Ectodermal cell (in vitro differentiated cells): ENCODE results near the gene FILIP1.
"Not testable (repeated sequence)": the region's sequence is repeated elsewhere in the genome, so short reads cannot be mapped to it uniquely, and the experiment has no call there.

Experiments
- H3K27ac ChIP-seq: 2 replicates; pipeline ENCODE4 v1.7.0; 2013; ENCODE audit warnings: mild to moderate bottlenecking, low read depth, low read length; ENCODE audit not compliant: insufficient read depth, poor library complexity, severe bottlenecking
- H3K27me3 ChIP-seq: 2 replicates; pipeline ENCODE4 v1.7.0; 2013; ENCODE audit warnings: mild to moderate bottlenecking, low read length; ENCODE audit not compliant: insufficient read depth, control insufficient read depth, poor library complexity, severe bottlenecking
- H3K36me3 ChIP-seq: one replicate; pipeline ENCODE4 v1.7.0; 2013; ENCODE audit warnings: low read length; ENCODE audit not compliant: control insufficient read depth, insufficient read depth
- H3K4me1 ChIP-seq: one replicate; pipeline ENCODE4 v1.7.0; 2013; ENCODE audit warnings: low read length; ENCODE audit not compliant: control insufficient read depth, insufficient read depth
- H3K4me3 ChIP-seq: 2 replicates; pipeline ENCODE4 v1.7.0; 2013; ENCODE audit warnings: low read depth, low read length, control low read depth; ENCODE audit not compliant: insufficient read depth
- H3K9me3 ChIP-seq: 2 replicates; pipeline ENCODE4 v1.7.0; 2013; ENCODE audit warnings: mild to moderate bottlenecking, low read length, moderate library complexity; ENCODE audit not compliant: control insufficient read depth
- WGBS, 2 experiments: methylation state at CpG; one replicate each; pipeline ENCODE4 v1.1.7; 2013; ENCODE audit warnings: missing lambda C conversion rate in 2 of 2; 5-methylcytosine and 5-hydroxymethylcytosine counted together

The FILIP1 gene

GRCh38 chr6:75438442-75439116 lies 55.0 kb downstream of the FILIP1 start:
- Histone ChIP-seq H3K27me3 (no peaks in the 10 kb centered on the region), H3K36me3 (no peaks in the 10 kb centered on the region), H3K4me1 (no peaks in the 10 kb centered on the region), H3K27ac (no peak overlapping the region), H3K4me3 (no peak overlapping the region), H3K9me3 (no peaks in the 10 kb centered on the region)
- 85 to 88% methylated on average over 2 of the region's 2 CpGs for WGBS, 2 experiments

GRCh38 chr6:75438013-75438431 lies 55.6 kb downstream of the FILIP1 start:
- H3K27ac ChIP-seq: no peak overlapping the region
- H3K9me3 ChIP-seq: no peaks in the 10 kb centered on the region
- H3K4me1 ChIP-seq: no peaks in the 10 kb centered on the region
- no peaks in the 10 kb centered on the region for H3K27me3 ChIP-seq
- H3K36me3 ChIP-seq: no peaks in the 10 kb centered on the region
- WGBS, 2 experiments: 100% methylated on average over 1 of the region's 1 CpG; no CpG with 5 or more reads in 1 of the 2 experiments
- H3K4me3 ChIP-seq: no peak overlapping the region

DNA sequence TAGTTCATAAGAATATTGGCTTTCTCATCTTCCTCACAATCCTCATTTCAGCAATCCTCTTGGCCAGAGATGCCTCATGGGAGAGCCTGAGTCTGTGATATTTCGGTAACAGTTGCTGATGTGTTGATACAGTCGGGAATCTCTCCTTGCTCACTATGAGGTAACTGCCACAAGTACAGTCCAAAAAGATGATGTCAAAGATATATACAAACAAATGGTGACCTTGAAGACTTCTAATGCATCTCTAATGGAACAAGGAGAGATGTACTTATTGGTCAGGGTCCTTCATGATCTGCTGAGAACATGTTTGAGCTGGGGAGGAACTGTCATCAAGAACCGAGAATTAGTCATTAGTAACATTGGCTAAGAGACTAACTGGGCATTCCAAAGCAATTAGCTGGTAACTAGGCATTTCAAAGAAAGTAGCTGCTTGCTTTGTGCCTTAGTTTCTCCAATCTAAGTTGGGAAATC lies 56.1 kb downstream of the FILIP1 start:
- H3K4me3 ChIP-seq: no peak overlapping the region
- H3K4me1 ChIP-seq: no peaks in the 10 kb centered on the region
- H3K27ac ChIP-seq: no peak overlapping the region
- no peaks in the 10 kb centered on the region for H3K9me3 ChIP-seq
- no peaks in the 10 kb centered on the region for H3K36me3 ChIP-seq
- WGBS, 2 experiments: 86 to 94% methylated on average over 1 to 3 of the region's 3 CpGs
- no peaks in the 10 kb centered on the region for H3K27me3 ChIP-seq

GRCh38 chr6:75436869-75437268 lies 56.7 kb downstream of the FILIP1 start:
- H3K9me3 ChIP-seq: no peaks in the 10 kb centered on the region
- H3K27ac ChIP-seq: no peak overlapping the region
- no peaks in the 10 kb centered on the region for H3K27me3 ChIP-seq
- 86 to 91% methylated on average over 4 of the region's 4 CpGs for WGBS, 2 experiments
- H3K4me3 ChIP-seq: no peak overlapping the region
- H3K36me3 ChIP-seq: no peaks in the 10 kb centered on the region
- H3K4me1 ChIP-seq: no peaks in the 10 kb centered on the region

GRCh38 chr6:75432809-75433208 lies 60.8 kb downstream of the FILIP1 start:
- H3K4me1 ChIP-seq, H3K27ac ChIP-seq, H3K4me3 ChIP-seq, H3K9me3 ChIP-seq, H3K27me3 ChIP-seq, H3K36me3 ChIP-seq: not testable (repeated sequence)
- WGBS, 2 experiments: 100% methylated on average over 1 of the region's 1 CpG

DNA sequence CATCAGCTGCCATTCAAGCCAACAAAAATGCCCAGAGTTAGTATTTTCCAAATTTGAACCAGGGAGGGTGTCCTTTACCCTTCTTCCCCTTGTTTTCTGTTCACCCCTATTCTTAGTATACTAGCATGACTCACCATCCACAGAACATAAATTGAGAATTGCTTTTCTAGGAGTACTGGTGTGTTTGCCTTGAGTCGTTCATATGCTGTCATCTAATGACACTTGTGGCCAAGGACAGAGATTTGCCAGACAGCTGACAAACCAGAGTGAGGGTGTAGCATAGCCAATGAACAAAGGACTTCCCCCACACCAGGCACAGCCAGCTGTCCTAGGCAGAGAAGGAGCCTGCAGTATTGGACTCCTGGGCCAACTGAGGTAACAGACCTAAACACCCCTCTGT lies 62.2 kb downstream of the FILIP1 start:
- WGBS, 2 experiments: 85 to 93% methylated on average over 1 of the region's 1 CpG
- H3K4me1 ChIP-seq: no peaks in the 10 kb centered on the region
- H3K36me3 ChIP-seq: no peaks in the 10 kb centered on the region
- no peaks in the 10 kb centered on the region for H3K27me3 ChIP-seq
- H3K4me3 ChIP-seq: no peak overlapping the region
- no peaks in the 10 kb centered on the region for H3K9me3 ChIP-seq
- H3K27ac ChIP-seq: no peak overlapping the region

GRCh38 chr6:75430631-75431325 lies 62.8 kb downstream of the FILIP1 start:
- Histone ChIP-seq H3K4me1 (no peaks in the 10 kb centered on the region), H3K36me3 (no peaks in the 10 kb centered on the region), H3K27me3 (no peaks in the 10 kb centered on the region), H3K27ac (no peak overlapping the region), H3K4me3 (no peak overlapping the region), H3K9me3 (no peaks in the 10 kb centered on the region)
- WGBS, 2 experiments: 81 to 100% methylated on average over 1 to 3 of the region's 4 CpGs

DNA sequence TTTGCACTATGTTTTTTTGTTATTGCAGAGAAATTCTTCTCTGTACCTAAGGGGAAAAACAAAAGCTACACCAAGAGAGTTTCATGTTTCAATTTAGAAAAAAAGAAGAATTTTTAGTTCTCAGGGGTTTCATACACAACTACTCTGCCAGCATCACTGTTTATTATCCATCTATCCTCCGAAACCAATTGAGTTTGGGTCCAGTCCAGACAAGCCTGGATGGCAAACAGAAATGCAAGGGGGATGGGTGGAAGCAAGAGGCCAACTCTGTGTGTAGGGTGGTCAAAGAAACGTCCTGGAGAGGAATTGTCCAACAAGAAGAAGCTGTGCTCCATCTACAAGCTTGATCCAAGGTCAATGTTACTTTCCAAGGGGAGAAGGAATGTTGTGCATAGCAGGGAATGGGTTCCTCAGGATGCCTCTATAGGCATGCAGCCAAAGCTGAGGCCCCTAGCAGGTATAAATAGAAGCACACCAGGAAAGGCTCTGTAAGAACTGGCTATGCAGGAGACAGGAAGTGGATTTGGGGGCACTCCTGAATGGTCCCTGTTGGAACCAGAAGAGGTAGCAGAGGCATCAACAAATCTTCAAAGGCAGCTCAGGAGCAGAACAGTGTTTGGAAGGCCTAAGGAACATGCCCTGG lies 64.4 kb downstream of the FILIP1 start:
- Histone ChIP-seq H3K9me3 (no peaks in the 10 kb centered on the region), H3K4me3 (no peak overlapping the region), H3K27me3 (no peaks in the 10 kb centered on the region), H3K27ac (no peak overlapping the region), H3K36me3 (no peaks in the 10 kb centered on the region), H3K4me1 (no peaks in the 10 kb centered on the region)
- WGBS, 2 experiments: 90 to 94% methylated on average over 2 of the region's 2 CpGs

GRCh38 chr6:75428204-75428603 lies 65.4 kb downstream of the FILIP1 start:
- Histone ChIP-seq H3K4me3 (no peak overlapping the region), H3K27ac (no peak overlapping the region), H3K4me1 (no peaks in the 10 kb centered on the region), H3K27me3 (no peaks in the 10 kb centered on the region), H3K36me3 (no peaks in the 10 kb centered on the region), H3K9me3 (no peaks in the 10 kb centered on the region)
- 100% methylated on average over 1 of the region's 1 CpG for WGBS, 2 experiments

DNA sequence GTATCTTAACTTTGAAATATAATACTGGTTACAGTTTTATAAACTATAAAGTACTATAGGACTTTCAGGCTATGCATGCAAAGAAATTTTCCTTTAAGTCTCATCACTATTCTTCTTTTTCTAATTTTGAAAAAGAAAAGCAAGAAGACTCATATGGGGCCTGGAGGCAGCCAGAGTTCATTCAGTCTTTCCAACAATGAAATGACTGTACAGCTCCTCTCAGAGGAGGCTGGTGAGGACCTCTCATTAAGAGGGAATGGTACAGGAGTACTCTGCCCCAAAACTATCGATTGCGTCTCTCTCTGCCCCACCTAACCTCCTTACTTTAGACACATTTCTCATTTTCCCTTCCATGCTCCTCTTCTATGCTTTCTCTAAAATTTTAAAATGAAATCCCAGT lies 66.3 kb downstream of the FILIP1 start:
- no peaks in the 10 kb centered on the region for H3K4me1 ChIP-seq
- no peaks in the 10 kb centered on the region for H3K9me3 ChIP-seq
- no peak overlapping the region for H3K27ac ChIP-seq
- H3K4me3 ChIP-seq: no peak overlapping the region
- 93 to 94% methylated on average over 2 of the region's 2 CpGs for WGBS, 2 experiments
- no peaks in the 10 kb centered on the region for H3K27me3 ChIP-seq
- no peaks in the 10 kb centered on the region for H3K36me3 ChIP-seq
